HK-2 (cell line): ENCODE data around the gene ACAP1.

ENCODE experiments used
- DNase-seq: peaks from one replicate; pipeline ENCODE4 v3.0.0-alpha.2; 2018; ENCODE audit not compliant: unreplicated experiment

ACAP1 gene

GRCh38 chr17:7336240-7337175, at the start of gene ACAP1:
ACAP1 (plus strand) TSS chr17:7336529; CDS start chr17:7336735, 206 bp downstream.
- no peak for DNase-seq

GRCh38 chr17:7289256-7290032, 46.9 kb upstream of the ACAP1 start:
- DNase-seq = no peak

- no peak for DNase-seq
Measured at GRCh38 chr17:7290166-7290565, 46.2 kb upstream of the ACAP1 start.

- DNase-seq = no peak
Measured at GRCh38 chr17:7290685-7291084, 45.6 kb upstream of the ACAP1 start.

- no peak for DNase-seq
Measured at GRCh38 chr17:7292194-7292593, 44.1 kb upstream of the ACAP1 start.

- no peak for DNase-seq
Measured at GRCh38 chr17:7292729-7293128, 43.6 kb upstream of the ACAP1 start.

- peak; percentile 29 for DNase-seq
Measured at GRCh38 chr17:7293159-7293558, 43.2 kb upstream of the ACAP1 start.

GRCh38 chr17:7293816-7294613, 42.3 kb upstream of the ACAP1 start:
- peak; percentile 54 for DNase-seq

- DNase-seq = peak; percentile 97
Measured at GRCh38 chr17:7294614-7295153, 41.6 kb upstream of the ACAP1 start, which contains the start of gene YBX2. YBX2 (minus strand) TSS chr17:7294639; CDS start chr17:7294500, 139 bp downstream.

GRCh38 chr17:7295230-7296180, 40.8 kb upstream of the ACAP1 start:
- DNase-seq = no peak

- peak; percentile 87 for DNase-seq
Measured at GRCh38 chr17:7296189-7296861, 40.0 kb upstream of the ACAP1 start.

- DNase-seq = no peak
Measured at GRCh38 chr17:7304179-7304578, 32.1 kb upstream of the ACAP1 start.

- peak; percentile 100 for DNase-seq
Measured at GRCh38 chr17:7306911-7307685, 29.2 kb upstream of the ACAP1 start, which contains the start of gene EIF5A. EIF5A (plus strand) TSS chr17:7307628; CDS start chr17:7309636, 2,008 bp downstream.

GRCh38 chr17:7307686-7308624, 28.4 kb upstream of the ACAP1 start:
- peak; percentile 41 for DNase-seq

- DNase-seq = peak; percentile 76
Measured at GRCh38 chr17:7308625-7309433, 27.5 kb upstream of the ACAP1 start.

- DNase-seq = no peak
Measured at GRCh38 chr17:7309628-7310027, 26.7 kb upstream of the ACAP1 start.
